ENCODE data around the gene ROR1.

DNA sequence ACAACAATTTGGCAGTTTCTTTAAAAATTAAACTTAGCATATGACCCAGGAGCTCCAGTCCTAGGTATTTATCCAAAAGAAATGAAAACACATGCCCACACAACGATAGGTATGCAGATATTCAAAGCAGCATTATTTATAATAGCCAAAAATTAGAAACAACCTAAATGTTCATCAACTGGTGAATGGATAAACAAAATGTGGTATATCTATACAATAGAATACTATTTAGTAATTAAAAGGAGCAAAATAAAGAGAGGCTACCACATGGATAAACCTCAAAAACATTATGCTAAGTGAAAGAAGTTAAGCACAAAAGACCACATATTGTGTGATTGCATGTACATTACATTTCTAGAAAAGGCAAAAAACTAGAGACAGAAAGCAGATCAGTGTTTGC is 51.3 kb downstream of the ROR1 start:
- TF ChIP-seq, protein P1, sequence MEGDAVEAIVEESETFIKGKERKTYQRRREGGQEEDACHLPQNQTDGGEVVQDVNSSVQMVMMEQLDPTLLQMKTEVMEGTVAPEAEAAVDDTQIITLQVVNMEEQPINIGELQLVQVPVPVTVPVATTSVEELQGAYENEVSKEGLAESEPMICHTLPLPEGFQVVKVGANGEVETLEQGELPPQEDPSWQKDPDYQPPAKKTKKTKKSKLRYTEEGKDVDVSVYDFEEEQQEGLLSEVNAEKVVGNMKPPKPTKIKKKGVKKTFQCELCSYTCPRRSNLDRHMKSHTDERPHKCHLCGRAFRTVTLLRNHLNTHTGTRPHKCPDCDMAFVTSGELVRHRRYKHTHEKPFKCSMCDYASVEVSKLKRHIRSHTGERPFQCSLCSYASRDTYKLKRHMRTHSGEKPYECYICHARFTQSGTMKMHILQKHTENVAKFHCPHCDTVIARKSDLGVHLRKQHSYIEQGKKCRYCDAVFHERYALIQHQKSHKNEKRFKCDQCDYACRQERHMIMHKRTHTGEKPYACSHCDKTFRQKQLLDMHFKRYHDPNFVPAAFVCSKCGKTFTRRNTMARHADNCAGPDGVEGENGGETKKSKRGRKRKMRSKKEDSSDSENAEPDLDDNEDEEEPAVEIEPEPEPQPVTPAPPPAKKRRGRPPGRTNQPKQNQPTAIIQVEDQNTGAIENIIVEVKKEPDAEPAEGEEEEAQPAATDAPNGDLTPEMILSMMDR (conservative IDR thresholded peaks at IDR 0.05; ENCODE audit: low read depth, low read length), result no peak
- no peak for TF ChIP-seq CEBPB (IDR thresholded peaks at IDR 0.05; ENCODE audit: low read depth, low read length)
- no peak for TF ChIP-seq POLR2A (IDR thresholded peaks at IDR 0.05; ENCODE audit: low read depth, low read length)
- TF ChIP-seq MXI1 (IDR thresholded peaks at IDR 0.05; ENCODE audit: borderline replicate concordance, low read depth, low read length), result no peak
- no peak for TF ChIP-seq RFX5 (IDR thresholded peaks at IDR 0.05; ENCODE audit: low read depth, low read length)
- no peak for TF ChIP-seq RAD21 (IDR thresholded peaks at IDR 0.05; ENCODE audit: low read length)
- TF ChIP-seq BHLHE40 (IDR thresholded peaks at IDR 0.05; ENCODE audit: low read depth, low read length), result no peak
- TF ChIP-seq RCOR1 (IDR thresholded peaks at IDR 0.05; ENCODE audit: insufficient replicate concordance, low read length), result no peak
- no peak for TF ChIP-seq MAZ (IDR thresholded peaks at IDR 0.05; ENCODE audit: borderline replicate concordance, low read depth, low read length)
- no peak for TF ChIP-seq SMC3 (IDR thresholded peaks at IDR 0.05; ENCODE audit: low read depth, low read length)
- no peak for TF ChIP-seq MAFK (IDR thresholded peaks at IDR 0.05; ENCODE audit: low read depth, low read length)
- TF ChIP-seq NFE2L2 (IDR thresholded peaks at IDR 0.05; ENCODE audit: low read depth, low read length), result no peak
